RWPE2 (cell line): ENCODE data around the gene LRRC14B.

ENCODE experiments used
- ATAC-seq: fragments of 200-7000 bp; cut with Tn5 transposase; 3 replicates; pipeline ENCODE4 v1.9.1; 2021; ENCODE audit warnings: low read depth
- DNase-seq: peaks from one replicate; pipeline ENCODE4 v3.0.0-alpha.2; 2020; ENCODE audit warnings: low spot score
- H3K27ac ChIP-seq: fragments of 450-650 bp; 2 replicates; pipeline ENCODE4 v1.5.1; 2017; ENCODE audit warnings: mild to moderate bottlenecking; ENCODE audit not compliant: poor library complexity, severe bottlenecking
- H3K27me3 ChIP-seq: fragments of 250-450 bp; sonication (Bioruptor Pico); 2 replicates; pipeline ENCODE4 v1.5.1; 2021; ENCODE audit warnings: mild to moderate bottlenecking, moderate library complexity; ENCODE audit not compliant: insufficient read depth, poor library complexity, severe bottlenecking
- H3K36me3 ChIP-seq: fragments of 250-450 bp; sonication (Bioruptor Pico); 2 replicates; pipeline ENCODE4 v1.5.1; 2020; ENCODE audit warnings: low read depth, mild to moderate bottlenecking, moderate library complexity
- H3K4me1 ChIP-seq: fragments of 250-450 bp; sonication (Bioruptor Pico); 2 replicates; pipeline ENCODE4 v1.5.1; 2021; ENCODE audit warnings: mild to moderate bottlenecking, moderate library complexity; ENCODE audit not compliant: insufficient read depth, poor library complexity, severe bottlenecking
- H3K4me3 ChIP-seq: fragments of 250-450 bp; sonication (Bioruptor Pico); 2 replicates; pipeline ENCODE4 v1.5.1; 2021; ENCODE audit warnings: mild to moderate bottlenecking, moderate library complexity; ENCODE audit not compliant: severe bottlenecking
- H3K9me3 ChIP-seq: fragments of 250-450 bp; sonication (Bioruptor Pico); 2 replicates; pipeline ENCODE4 v1.5.1; 2021; ENCODE audit warnings: mild to moderate bottlenecking, moderate library complexity; ENCODE audit not compliant: severe bottlenecking
- TF ChIP-seq, protein P1 (sequence below): fragments of 450-650 bp; IDR thresholded peaks from one replicate; pipeline ENCODE4 v1.5.1; 2017; ENCODE audit warnings: mild to moderate bottlenecking, moderate library complexity; ENCODE audit not compliant: poor library complexity, severe bottlenecking

LRRC14B gene

GRCh38 chr5:169728-170094, 21.6 kb upstream of the LRRC14B start:
- Histone ChIP-seq H3K4me1 (peaks cover 2% of the 10 kb centered on the region), H3K4me3 (no peak overlapping the region), H3K9me3 (no peaks in the 10 kb centered on the region), H3K27me3 (peaks cover 6% of the 10 kb centered on the region), H3K36me3 (no peaks in the 10 kb centered on the region), H3K27ac (no peak overlapping the region)
- ATAC-seq (no peak), DNase-seq (peak; percentile 46)
- TF ChIP-seq, protein P1, sequence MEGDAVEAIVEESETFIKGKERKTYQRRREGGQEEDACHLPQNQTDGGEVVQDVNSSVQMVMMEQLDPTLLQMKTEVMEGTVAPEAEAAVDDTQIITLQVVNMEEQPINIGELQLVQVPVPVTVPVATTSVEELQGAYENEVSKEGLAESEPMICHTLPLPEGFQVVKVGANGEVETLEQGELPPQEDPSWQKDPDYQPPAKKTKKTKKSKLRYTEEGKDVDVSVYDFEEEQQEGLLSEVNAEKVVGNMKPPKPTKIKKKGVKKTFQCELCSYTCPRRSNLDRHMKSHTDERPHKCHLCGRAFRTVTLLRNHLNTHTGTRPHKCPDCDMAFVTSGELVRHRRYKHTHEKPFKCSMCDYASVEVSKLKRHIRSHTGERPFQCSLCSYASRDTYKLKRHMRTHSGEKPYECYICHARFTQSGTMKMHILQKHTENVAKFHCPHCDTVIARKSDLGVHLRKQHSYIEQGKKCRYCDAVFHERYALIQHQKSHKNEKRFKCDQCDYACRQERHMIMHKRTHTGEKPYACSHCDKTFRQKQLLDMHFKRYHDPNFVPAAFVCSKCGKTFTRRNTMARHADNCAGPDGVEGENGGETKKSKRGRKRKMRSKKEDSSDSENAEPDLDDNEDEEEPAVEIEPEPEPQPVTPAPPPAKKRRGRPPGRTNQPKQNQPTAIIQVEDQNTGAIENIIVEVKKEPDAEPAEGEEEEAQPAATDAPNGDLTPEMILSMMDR, result no peak

- Histone ChIP-seq H3K4me3 (no peak overlapping the region), H3K36me3 (no peaks in the 10 kb centered on the region), H3K27me3 (peaks cover 6% of the 10 kb centered on the region), H3K4me1 (peaks cover 2% of the 10 kb centered on the region), H3K27ac (no peak overlapping the region), H3K9me3 (no peaks in the 10 kb centered on the region)
- TF ChIP-seq, protein P1, result no peak
- DNase-seq, result peak; percentile 66
- no peak for ATAC-seq
Observed at GRCh38 chr5:170971-171800, 20.1 kb upstream of the LRRC14B start.

DNA sequence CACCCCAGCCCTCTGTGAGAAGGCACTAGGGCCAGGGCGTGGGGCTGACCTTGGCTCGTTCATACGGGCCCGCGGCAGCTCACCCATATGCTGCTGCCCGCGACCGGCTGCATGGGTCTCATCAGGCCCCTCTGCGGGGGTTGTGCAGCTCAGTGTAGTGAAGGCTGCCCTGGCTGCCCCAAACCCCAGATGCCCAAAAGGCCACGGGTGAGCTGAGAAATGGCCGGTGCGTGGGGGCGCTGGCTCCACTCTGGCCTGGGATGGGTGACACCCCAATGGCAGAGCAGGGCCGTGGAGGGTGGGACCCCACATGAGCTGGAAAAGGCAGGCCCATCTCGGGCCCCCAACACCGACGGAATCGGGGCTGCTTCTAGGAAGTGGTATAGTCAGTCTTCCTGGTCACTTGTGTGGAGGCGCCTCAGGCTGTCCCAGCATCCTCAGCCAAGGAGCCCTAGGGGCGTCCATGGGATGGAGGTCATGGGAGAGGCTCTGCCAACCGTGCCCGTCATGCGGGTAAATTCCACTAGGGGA, 19.4 kb upstream of the LRRC14B start:
- Histone ChIP-seq H3K9me3 (no peaks in the 10 kb centered on the region), H3K27me3 (peaks cover 6% of the 10 kb centered on the region), H3K27ac (no peak overlapping the region), H3K36me3 (no peaks in the 10 kb centered on the region), H3K4me3 (no peak overlapping the region), H3K4me1 (peaks cover 2% of the 10 kb centered on the region)
- TF ChIP-seq, protein P1, result no peak
- DNase-seq (no peak), ATAC-seq (no peak)

DNA sequence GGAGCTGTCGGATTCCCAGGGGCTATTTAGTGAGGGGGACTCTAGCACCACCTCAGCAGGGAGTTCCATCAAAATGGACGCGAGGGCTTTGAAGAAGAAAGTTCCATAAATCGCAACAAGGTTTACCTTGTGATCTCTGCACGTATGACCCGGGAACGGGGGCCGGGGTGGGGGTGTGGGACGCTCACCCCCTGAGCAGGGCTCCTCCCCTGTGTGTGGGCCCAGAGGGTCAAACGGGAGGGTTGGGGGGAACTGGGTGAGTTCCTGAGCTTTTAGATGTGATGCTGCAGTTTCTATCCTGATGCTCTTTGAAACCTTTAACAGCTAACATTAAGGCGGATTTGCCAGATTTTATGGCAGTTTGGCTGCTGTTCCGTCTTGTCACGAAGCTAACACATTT, 18.9 kb upstream of the LRRC14B start:
- peaks cover 9% of the 10 kb centered on the region for H3K27me3 ChIP-seq
- H3K4me1 ChIP-seq, result peaks cover 2% of the 10 kb centered on the region
- no peaks in the 10 kb centered on the region for H3K9me3 ChIP-seq
- no peak overlapping the region for H3K27ac ChIP-seq
- ATAC-seq (no peak), DNase-seq (peak; percentile 42)
- H3K36me3 ChIP-seq, result no peaks in the 10 kb centered on the region
- TF ChIP-seq, protein P1, result no peak
- H3K4me3 ChIP-seq, result no peak overlapping the region

- ATAC-seq, result no peak
- H3K36me3 ChIP-seq, result no peaks in the 10 kb centered on the region
- H3K27ac ChIP-seq, result no peak overlapping the region
- peaks cover 2% of the 10 kb centered on the region for H3K4me1 ChIP-seq
- TF ChIP-seq, protein P1, result no peak
- H3K27me3 ChIP-seq, result peaks cover 10% of the 10 kb centered on the region
- DNase-seq, result peak; percentile 61
- H3K9me3 ChIP-seq, result no peaks in the 10 kb centered on the region
- H3K4me3 ChIP-seq, result no peak overlapping the region
Observed at GRCh38 chr5:172841-173251, 18.4 kb upstream of the LRRC14B start.
